Measurements from ENCODE around the gene ODAD2.
"Not testable (repeated sequence)": the region's sequence is repeated elsewhere in the genome, so short reads cannot be mapped to it uniquely, and the experiment has no call there.

Gene ODAD2

DNA sequence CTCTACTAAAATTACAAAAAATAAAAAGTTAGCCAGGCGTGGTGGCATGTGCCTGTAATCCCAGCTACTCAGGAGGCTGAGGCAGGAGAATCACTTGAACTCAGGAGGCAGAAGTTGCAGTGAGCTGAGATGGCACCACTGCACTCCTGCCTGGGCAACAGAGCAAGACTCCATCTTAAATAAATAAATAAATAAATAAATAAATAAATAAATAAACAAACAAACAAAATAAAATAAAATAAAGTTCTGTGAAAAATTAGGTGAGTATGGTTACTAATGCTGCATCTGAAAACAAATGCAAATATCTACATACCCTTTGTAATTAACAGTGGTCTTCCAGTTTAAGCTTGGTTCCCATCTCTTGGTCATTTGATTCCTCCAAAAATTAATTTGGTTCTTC is 28.1 kb downstream of the ODAD2 start:
- DNase-seq (ENCODE audit: low read depth in 2 of 2): not testable (repeated sequence)

- not testable (repeated sequence) for DNase-seq (ENCODE audit: low read depth in 2 of 2)
Observed at GRCh38 chr10:27969931-27970330, 28.9 kb downstream of the ODAD2 start.

GRCh38 chr10:27959093-27959715 is 39.7 kb downstream of the ODAD2 start:
- no peak for DNase-seq (ENCODE audit: low read depth in 2 of 2)

GRCh38 chr10:27958383-27958782 is 40.5 kb downstream of the ODAD2 start:
- DNase-seq (ENCODE audit: low read depth in 2 of 2): not testable (repeated sequence)

GRCh38 chr10:27950242-27950564 is 48.7 kb downstream of the ODAD2 start:
- no peak for DNase-seq (ENCODE audit: low read depth in 2 of 2)

GRCh38 chr10:27949528-27950241 is 49.2 kb downstream of the ODAD2 start:
- DNase-seq (ENCODE audit: low read depth in 2 of 2): no peak

- no peak for DNase-seq (ENCODE audit: low read depth in 2 of 2)
Observed at GRCh38 chr10:27948186-27948585, 50.7 kb downstream of the ODAD2 start.

GRCh38 chr10:27947540-27947939 is 51.3 kb downstream of the ODAD2 start:
- no peak for DNase-seq (ENCODE audit: low read depth in 2 of 2)

- no peak for DNase-seq (ENCODE audit: low read depth in 2 of 2)
Observed at GRCh38 chr10:27944005-27944404, 54.9 kb downstream of the ODAD2 start.

DNA sequence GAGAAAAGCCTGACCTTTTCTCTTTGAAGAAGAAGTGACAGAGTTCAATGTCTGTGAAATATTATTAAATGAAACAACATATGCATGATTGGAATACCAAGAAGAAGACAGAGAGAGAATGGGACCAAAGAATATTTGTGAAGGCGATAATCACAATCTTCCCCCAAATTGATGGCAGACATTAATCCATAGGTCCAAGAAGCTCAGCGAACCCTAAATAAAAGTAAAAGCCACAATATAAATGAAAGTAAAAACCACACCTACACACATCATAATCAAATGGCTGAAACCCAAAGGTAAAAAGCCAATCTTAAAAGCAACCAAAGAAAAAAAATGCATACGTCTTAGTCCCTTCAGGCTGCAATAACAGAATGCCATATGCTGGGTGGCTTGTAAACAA is 84.0 kb downstream of the ODAD2 start:
- no peak for DNase-seq (ENCODE audit: low read depth in 2 of 2)

- no peak for DNase-seq (ENCODE audit: low read depth in 2 of 2)
Observed at GRCh38 chr10:27912231-27912630, 86.6 kb downstream of the ODAD2 start.

- no peak for DNase-seq (ENCODE audit: low read depth in 2 of 2)
Observed at GRCh38 chr10:27911539-27911938, 87.3 kb downstream of the ODAD2 start.

- DNase-seq (ENCODE audit: low read depth in 2 of 2): no peak
Observed at GRCh38 chr10:27911011-27911410, 87.9 kb downstream of the ODAD2 start.

- DNase-seq (ENCODE audit: low read depth in 2 of 2): no peak
Observed at GRCh38 chr10:27908231-27908630, 90.6 kb downstream of the ODAD2 start.

DNA sequence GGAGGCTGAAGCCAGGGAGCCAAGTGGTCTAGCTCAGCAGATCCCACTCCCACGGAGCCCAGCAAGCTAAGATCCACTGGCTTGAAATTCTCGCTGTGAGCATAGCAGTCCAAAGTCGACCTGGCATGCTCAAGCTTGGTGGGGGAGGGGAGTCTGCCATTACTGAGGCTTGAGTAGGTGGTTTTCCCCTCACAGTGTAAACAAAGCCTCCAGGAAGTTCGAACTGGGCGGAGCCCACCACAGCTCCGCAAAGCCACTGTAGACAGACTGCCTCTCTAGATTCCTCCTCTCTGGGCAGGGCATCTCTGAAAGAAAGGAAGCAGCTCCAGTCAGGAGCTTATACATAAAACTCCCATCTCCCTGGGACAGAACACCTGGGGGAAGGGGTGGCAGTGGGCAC is 99.4 kb downstream of the ODAD2 start:
- peak in 1 of 2 donors; percentile 2 for DNase-seq (ENCODE audit: low read depth in 2 of 2)

GRCh38 chr10:27899058-27899457 is 99.8 kb downstream of the ODAD2 start:
- DNase-seq (ENCODE audit: low read depth in 2 of 2): no peak

GRCh38 chr10:27893358-27893954 is 105.4 kb downstream of the ODAD2 start:
- DNase-seq (ENCODE audit: low read depth in 2 of 2): no peak

- no peak for DNase-seq (ENCODE audit: low read depth in 2 of 2)
Observed at GRCh38 chr10:27890971-27891370, 107.9 kb downstream of the ODAD2 start.

GRCh38 chr10:27889518-27889917 is 109.4 kb downstream of the ODAD2 start:
- no peak for DNase-seq (ENCODE audit: low read depth in 2 of 2)

DNA sequence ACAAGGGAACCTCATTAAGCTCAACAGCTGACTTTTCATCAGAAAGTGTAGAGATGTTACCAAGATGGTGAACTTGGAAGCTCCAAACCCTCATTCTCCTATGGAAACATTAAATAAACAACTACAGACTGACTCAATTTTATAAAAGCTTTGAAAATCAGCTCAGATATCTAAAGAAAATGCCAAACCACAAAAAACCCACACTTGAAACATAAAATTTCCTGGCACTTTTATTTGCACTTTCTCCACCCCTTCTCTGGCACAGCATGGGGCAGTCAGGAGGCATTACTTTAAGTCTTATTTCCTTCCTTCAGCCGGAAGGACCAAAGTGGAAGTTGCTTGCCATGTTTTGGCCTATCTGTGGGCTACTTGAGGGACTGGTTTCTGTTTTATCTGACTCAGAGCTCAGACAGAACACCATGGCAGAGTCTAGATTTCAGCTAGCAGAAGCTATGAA is 114.7 kb downstream of the ODAD2 start:
- DNase-seq (ENCODE audit: low read depth in 2 of 2): no peak

GRCh38 chr10:27878281-27878680 is 120.6 kb downstream of the ODAD2 start:
- no peak for DNase-seq (ENCODE audit: low read depth in 2 of 2)

- DNase-seq (ENCODE audit: low read depth in 2 of 2): no peak
Observed at GRCh38 chr10:27865221-27865635, 133.7 kb downstream of the ODAD2 start.

DNA sequence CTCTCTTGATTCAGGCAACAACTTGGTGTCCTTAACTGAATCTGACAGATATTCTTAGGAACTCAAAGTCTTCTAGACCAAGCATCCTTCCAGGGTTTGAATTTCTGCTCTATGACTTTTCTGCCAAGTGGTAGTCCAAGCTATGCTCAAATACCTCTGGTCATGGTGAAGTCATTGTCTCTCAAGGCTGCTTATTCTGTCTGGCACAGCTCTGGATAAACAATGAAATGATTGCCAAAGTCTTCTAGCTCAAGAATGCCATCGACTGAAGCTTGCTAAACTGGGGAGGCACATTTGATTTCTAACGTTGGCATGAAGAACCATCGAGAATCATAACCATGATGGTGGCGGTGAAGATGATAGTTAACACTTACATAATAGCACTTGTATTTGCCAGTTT is 137.1 kb downstream of the ODAD2 start:
- no peak for DNase-seq (ENCODE audit: low read depth in 2 of 2)
